BJ (cell line): Measurements from ENCODE around the gene IGSF1. TPM values are rescaled to one million over a fixed set of nuclear protein-coding genes. Genes with fewer than 3 reads are reported as not detected.

Experiments used
- CTCF ChIA-PET: fragments of 350-600 bp; formaldehyde crosslinking; extraction: SDS; loops from one replicate; lab custom pipeline; 2021; ENCODE audit warnings: antibody characterized with exemption, inconsistent platforms; lab: Yijun Ruan, JAX
- POLR2A ChIA-PET: fragments of 300-600 bp; sonication (Branson Sonifier 250); formaldehyde crosslinking; extraction: SDS; loops from one replicate; lab custom pipeline; 2021; ENCODE audit warnings: antibody characterized with exemption; lab: Charles Lee
- DNase-seq: peaks from one replicate; pipeline ENCODE4 v3.0.0-alpha.2; 2011; ENCODE audit warnings: low read depth
- H3K27me3 ChIP-seq: 2 replicates; pipeline ENCODE4 v1.6.0; 2011; ENCODE audit warnings: low read length; ENCODE audit not compliant: control insufficient read depth, insufficient read depth
- H3K36me3 ChIP-seq: 2 replicates; pipeline ENCODE4 v1.5.1; 2011; ENCODE audit warnings: low read length; ENCODE audit not compliant: control insufficient read depth, insufficient read depth
- H3K4me3 ChIP-seq: 2 replicates; pipeline ENCODE4 v1.5.1; 2011; ENCODE audit warnings: low read depth, mild to moderate bottlenecking, control low read depth, low read length
- polyA plus RNA-seq: library from polyadenylated mRNA; depleted of rRNA; stranded (reverse); fragments of >200 nt; gene quantifications from 2 replicates; pipeline ENCODE4 v1.2.3, GENCODE V29; 2011
- TF ChIP-seq, protein P1 (sequence below): IDR thresholded peaks from 2 replicates; pipeline ENCODE4 v1.5.1; 2011; ENCODE audit warnings: low read depth, mild to moderate bottlenecking, control low read depth, inconsistent platforms, low read length, moderate library complexity; ENCODE audit not compliant: insufficient read depth

IGSF1 gene
- polyA plus RNA-seq, 1 experiment: not detected

DNA sequence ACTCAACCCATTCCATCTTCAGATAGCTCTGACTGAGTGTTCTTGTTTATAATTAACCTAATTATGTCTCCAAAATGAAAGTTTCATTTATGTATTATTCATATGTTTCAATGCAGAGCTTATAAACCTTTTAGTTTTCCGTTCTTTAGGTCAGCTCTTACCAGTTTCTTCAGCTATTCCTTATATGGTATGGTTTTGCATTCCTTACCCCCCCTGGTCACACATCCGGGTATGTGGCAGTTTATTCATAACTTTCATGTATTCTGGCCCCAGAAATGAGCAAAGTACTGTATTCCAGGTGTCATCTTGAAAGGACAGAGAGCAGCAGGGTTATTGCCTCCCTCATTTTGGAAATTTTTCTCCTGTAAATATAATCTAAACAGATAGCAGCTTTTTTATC is 16.8 kb upstream of the IGSF1 start:
- Histone ChIP-seq H3K4me3 (no peak overlapping the region), H3K27me3 (no peaks in the 10 kb centered on the region), H3K36me3 (no peaks in the 10 kb centered on the region)
- CTCF ChIA-PET: no interaction called here
- POLR2A ChIA-PET: no interaction called here
- TF ChIP-seq, protein P1, sequence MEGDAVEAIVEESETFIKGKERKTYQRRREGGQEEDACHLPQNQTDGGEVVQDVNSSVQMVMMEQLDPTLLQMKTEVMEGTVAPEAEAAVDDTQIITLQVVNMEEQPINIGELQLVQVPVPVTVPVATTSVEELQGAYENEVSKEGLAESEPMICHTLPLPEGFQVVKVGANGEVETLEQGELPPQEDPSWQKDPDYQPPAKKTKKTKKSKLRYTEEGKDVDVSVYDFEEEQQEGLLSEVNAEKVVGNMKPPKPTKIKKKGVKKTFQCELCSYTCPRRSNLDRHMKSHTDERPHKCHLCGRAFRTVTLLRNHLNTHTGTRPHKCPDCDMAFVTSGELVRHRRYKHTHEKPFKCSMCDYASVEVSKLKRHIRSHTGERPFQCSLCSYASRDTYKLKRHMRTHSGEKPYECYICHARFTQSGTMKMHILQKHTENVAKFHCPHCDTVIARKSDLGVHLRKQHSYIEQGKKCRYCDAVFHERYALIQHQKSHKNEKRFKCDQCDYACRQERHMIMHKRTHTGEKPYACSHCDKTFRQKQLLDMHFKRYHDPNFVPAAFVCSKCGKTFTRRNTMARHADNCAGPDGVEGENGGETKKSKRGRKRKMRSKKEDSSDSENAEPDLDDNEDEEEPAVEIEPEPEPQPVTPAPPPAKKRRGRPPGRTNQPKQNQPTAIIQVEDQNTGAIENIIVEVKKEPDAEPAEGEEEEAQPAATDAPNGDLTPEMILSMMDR: no peak
- DNase-seq: no peak

DNA sequence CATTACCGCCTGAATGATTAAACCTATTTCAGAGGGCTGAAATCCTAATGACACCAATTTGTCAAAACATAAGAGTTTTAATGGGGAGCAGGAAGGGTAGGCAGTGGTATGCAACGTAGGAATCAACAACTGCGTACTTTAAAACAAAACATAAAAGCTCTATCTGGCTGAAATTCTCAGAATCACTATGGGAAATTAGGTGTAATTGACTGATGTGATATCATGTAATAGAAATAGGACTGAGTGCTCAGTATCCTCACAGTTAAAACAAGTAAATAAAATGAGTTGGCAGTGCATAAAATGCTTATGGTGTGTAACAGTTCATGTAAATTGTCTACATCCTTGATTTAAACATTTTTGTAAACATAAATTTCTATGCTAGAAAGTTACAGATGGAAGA is 13.6 kb upstream of the IGSF1 start:
- no peak overlapping the region for H3K4me3 ChIP-seq
- no peaks in the 10 kb centered on the region for H3K36me3 ChIP-seq
- POLR2A ChIA-PET: no interaction called here
- no peaks in the 10 kb centered on the region for H3K27me3 ChIP-seq
- CTCF ChIA-PET: no interaction called here
- TF ChIP-seq, protein P1: no peak
- no peak for DNase-seq

DNA sequence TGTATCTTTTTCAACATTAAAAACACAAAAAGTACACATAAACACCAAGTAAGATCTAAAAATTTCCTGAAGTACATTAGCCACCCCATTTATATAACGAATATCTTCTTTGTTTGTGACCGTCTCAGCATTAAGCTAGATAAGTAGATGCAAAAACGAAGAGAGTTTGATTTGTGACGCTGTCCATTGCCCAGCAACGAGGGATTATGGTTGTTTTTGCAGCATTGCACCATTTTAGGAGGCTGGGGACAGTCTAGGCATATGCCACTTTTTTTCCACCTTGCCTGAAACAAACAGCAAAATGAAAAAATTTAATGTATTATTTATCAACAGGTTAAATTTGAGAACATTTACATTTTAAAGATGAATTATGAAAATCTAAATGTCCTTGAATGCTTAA is 12.0 kb upstream of the IGSF1 start:
- Histone ChIP-seq H3K4me3 (no peak overlapping the region), H3K27me3 (no peaks in the 10 kb centered on the region), H3K36me3 (no peaks in the 10 kb centered on the region)
- ChIA-PET CTCF (no interaction called here), POLR2A (no interaction called here)
- TF ChIP-seq, protein P1: no peak
- no peak for DNase-seq

DNA sequence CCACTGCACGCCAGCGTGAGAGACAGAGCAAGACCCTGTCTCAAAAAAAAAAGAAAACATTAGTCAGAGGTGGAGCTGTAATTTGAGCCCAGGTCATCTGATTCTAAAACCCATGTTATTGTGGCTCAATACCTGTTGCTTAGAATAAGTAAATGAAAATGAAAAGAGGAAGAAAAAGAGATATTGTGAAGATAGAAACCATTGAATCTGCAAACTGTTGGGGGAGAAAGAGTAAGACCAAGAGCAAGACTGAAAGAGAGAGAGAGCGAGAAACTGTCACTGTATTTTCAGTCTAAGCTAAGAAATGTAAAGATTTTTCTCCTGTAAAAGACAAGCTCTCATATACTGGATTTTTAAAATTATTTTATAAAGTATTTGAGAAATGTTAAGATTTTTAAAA is 9.7 kb upstream of the IGSF1 start:
- DNase-seq: no peak
- TF ChIP-seq, protein P1: no peak
- CTCF ChIA-PET: no interaction called here
- H3K4me3 ChIP-seq: no peak overlapping the region
- POLR2A ChIA-PET: no interaction called here
- H3K36me3 ChIP-seq: no peaks in the 10 kb centered on the region
- H3K27me3 ChIP-seq: no peaks in the 10 kb centered on the region

DNA sequence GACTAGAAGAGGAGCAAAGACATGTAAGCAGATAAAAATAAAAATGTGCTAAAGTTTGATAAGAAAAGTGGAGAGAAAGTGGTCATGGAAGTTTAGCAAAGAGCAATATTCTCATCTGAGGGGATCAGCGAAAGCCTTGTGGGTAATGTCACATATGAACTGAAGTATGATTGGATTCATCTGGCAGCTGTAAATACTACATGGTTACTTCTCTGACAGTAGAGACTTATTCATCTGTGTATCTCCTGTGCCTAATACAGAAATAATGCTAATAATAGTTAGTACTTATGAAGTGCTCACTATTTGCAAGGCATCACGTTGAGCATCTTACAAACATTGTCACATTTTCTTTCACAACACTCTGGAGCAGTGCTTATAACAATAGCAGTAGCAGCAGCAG is 8.9 kb upstream of the IGSF1 start:
- TF ChIP-seq, protein P1: no peak
- no peak for DNase-seq
- H3K4me3 ChIP-seq: no peak overlapping the region
- POLR2A ChIA-PET: no interaction called here
- no peaks in the 10 kb centered on the region for H3K27me3 ChIP-seq
- no peaks in the 10 kb centered on the region for H3K36me3 ChIP-seq
- CTCF ChIA-PET: no interaction called here
